AG09309 (cell line): ENCODE results near the gene FAM227B.
"Not testable (repeated sequence)": the region's sequence is repeated elsewhere in the genome, so short reads cannot be mapped to it uniquely, and the experiment has no call there.

Source experiments
- DNase-seq: peaks from one replicate; pipeline ENCODE4 v3.0.0-alpha.2; 2010; ENCODE audit warnings: low read depth
- H3K4me3 ChIP-seq: 2 replicates; pipeline ENCODE4 v1.5.1; 2011; ENCODE audit warnings: mild to moderate bottlenecking, low read depth, low read length, moderate library complexity; ENCODE audit not compliant: control insufficient read depth
- TF ChIP-seq, protein P1 (sequence below): IDR thresholded peaks from 2 replicates; pipeline ENCODE4 v1.5.1; 2011; ENCODE audit warnings: mild to moderate bottlenecking, low read depth, low read length, inconsistent platforms; ENCODE audit not compliant: insufficient read depth, control insufficient read depth; ENCODE audit errors: missing control alignments

Gene FAM227B

DNA sequence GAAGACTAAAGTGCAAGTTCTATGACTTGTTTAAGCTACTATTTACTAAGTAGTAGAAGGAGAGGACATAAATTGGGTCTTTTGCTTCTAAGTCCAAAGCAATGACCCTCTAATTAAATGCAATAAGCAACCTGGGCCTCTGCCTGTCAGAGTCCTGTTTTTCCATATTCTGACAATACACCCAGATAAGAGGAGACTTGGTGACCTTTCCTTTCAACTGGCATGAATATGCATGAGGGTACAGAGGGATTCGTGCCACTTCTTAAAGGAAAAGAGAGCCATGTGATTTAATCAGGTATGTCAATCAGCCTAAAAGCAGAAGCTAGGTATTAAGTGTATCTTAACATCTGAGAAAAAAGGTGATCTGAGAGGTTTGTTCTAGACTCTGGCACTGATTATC lies 248.3 kb downstream of the FAM227B start:
- no peak for DNase-seq
- no peak overlapping the region for H3K4me3 ChIP-seq
- TF ChIP-seq, protein P1, sequence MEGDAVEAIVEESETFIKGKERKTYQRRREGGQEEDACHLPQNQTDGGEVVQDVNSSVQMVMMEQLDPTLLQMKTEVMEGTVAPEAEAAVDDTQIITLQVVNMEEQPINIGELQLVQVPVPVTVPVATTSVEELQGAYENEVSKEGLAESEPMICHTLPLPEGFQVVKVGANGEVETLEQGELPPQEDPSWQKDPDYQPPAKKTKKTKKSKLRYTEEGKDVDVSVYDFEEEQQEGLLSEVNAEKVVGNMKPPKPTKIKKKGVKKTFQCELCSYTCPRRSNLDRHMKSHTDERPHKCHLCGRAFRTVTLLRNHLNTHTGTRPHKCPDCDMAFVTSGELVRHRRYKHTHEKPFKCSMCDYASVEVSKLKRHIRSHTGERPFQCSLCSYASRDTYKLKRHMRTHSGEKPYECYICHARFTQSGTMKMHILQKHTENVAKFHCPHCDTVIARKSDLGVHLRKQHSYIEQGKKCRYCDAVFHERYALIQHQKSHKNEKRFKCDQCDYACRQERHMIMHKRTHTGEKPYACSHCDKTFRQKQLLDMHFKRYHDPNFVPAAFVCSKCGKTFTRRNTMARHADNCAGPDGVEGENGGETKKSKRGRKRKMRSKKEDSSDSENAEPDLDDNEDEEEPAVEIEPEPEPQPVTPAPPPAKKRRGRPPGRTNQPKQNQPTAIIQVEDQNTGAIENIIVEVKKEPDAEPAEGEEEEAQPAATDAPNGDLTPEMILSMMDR: no peak

- no peak overlapping the region for H3K4me3 ChIP-seq
- no peak for DNase-seq
- TF ChIP-seq, protein P1: peak; percentile 41
These were observed 249.8 kb downstream of the FAM227B start for GRCh38 chr15:49370782-49371181.

- DNase-seq: no peak
- TF ChIP-seq, protein P1: no peak
- H3K4me3 ChIP-seq: no peak overlapping the region
These were observed 254.1 kb downstream of the FAM227B start for GRCh38 chr15:49366496-49366895.

- H3K4me3 ChIP-seq: no peak overlapping the region
- TF ChIP-seq, protein P1: no peak
- no peak for DNase-seq
These were observed 259.2 kb downstream of the FAM227B start for GRCh38 chr15:49361370-49361769.

DNA sequence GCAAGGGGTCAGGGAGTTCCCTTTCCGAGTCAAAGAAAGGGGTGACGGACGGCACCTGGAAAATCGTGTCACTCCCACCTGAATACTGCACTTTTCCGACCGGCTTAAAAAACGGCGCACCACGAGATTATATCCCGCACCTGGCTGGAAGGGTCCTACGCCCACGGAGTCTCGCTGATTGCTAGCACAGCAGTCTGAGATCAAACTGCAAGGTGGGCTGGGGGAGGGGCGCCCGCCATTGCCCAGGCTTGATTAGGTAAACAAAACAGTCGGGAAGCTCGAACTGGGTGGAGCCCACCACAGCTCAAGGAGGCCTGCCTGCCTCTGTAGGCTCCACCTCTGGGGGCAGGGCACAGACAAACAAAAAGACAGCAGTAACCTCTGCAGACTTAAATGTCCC lies 266.2 kb downstream of the FAM227B start:
- not testable (repeated sequence) for DNase-seq, H3K4me3 ChIP-seq

DNA sequence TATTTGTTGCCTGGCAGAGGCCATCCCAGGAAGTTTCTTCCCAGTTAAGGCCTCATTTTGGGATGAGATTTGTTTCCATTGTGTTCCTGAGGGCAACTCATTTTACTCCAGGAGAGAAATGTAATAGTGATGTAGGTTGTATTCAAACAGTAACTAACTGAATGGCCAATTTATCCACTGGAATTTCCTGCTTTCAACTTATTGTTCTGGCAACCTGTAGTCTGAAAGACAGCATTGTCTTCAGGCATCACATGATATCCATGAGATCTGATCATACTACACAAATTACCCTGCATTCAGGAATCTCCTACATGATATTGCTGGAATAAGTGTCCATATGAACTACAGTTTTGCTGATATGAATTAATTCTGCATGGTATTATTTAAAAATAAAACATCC lies 277.1 kb downstream of the FAM227B start:
- TF ChIP-seq, protein P1: no peak
- H3K4me3 ChIP-seq: no peak overlapping the region
- DNase-seq: no peak

GRCh38 chr15:49339656-49340055 lies 281.0 kb downstream of the FAM227B start:
- TF ChIP-seq, protein P1: no peak
- no peak for DNase-seq
- no peak overlapping the region for H3K4me3 ChIP-seq
